ENCODE data around the gene B4GALT3. TPM values are rescaled to one million over a fixed set of nuclear protein-coding genes. Genes with fewer than 3 reads are reported as not detected.

B4GALT3 gene
- total RNA-seq, 2 donors from 2014 or later = 36.4 to 145 TPM

- H3K36me3 ChIP-seq = peaks cover 7% of the 10 kb centered on the region
- H3K27ac ChIP-seq = peak overlapping the region; percentile 89
- no peak for DNase-seq (ENCODE audit: low spot score)
- TF ChIP-seq CTCF (IDR thresholded peaks at IDR 0.05) = no peak
- peak overlapping the region; percentile 75 for H3K4me3 ChIP-seq
- H3K4me1 ChIP-seq (ENCODE audit: control insufficient read depth in 1 of 2, low read depth in 2 of 2) = peaks cover 27 to 43% of the 10 kb centered on the region in 2 donors
- H3K27me3 ChIP-seq (replicated peaks; ENCODE audit: insufficient read depth) = no peaks in the 10 kb centered on the region
- ATAC-seq (ENCODE audit: insufficient number of reproducible peaks, low FRiP score, low read depth) = no peak
- no peaks in the 10 kb centered on the region for H3K9me3 ChIP-seq
Measured at GRCh38 chr1:161164901-161165610, 12.3 kb downstream of the B4GALT3 start.

- Histone ChIP-seq H3K36me3 (peaks cover 3% of the 10 kb centered on the region), H3K9me3 (no peaks in the 10 kb centered on the region), H3K27ac (no peak overlapping the region), H3K27me3 (replicated peaks; ENCODE audit: insufficient read depth) (no peaks in the 10 kb centered on the region), H3K4me3 (no peak overlapping the region), H3K4me1 (ENCODE audit: control insufficient read depth in 1 of 2, low read depth in 2 of 2) (peaks cover 29 to 49% of the 10 kb centered on the region in 2 donors)
- no peak for DNase-seq (ENCODE audit: low spot score)
- TF ChIP-seq CTCF (IDR thresholded peaks at IDR 0.05) = no peak
- no peak for ATAC-seq (ENCODE audit: insufficient number of reproducible peaks, low FRiP score, low read depth)
Measured at GRCh38 chr1:161163793-161164192, 13.5 kb downstream of the B4GALT3 start.

GRCh38 chr1:161162806-161163205 lies 14.5 kb downstream of the B4GALT3 start:
- H3K27ac ChIP-seq = no peak overlapping the region
- H3K27me3 ChIP-seq (replicated peaks; ENCODE audit: insufficient read depth) = no peaks in the 10 kb centered on the region
- H3K9me3 ChIP-seq = no peaks in the 10 kb centered on the region
- H3K4me1 ChIP-seq (ENCODE audit: control insufficient read depth in 1 of 2, low read depth in 2 of 2) = peaks cover 29 to 50% of the 10 kb centered on the region in 2 donors
- H3K4me3 ChIP-seq = no peak overlapping the region
- no peak for TF ChIP-seq CTCF (IDR thresholded peaks at IDR 0.05)
- no peak for ATAC-seq (ENCODE audit: insufficient number of reproducible peaks, low FRiP score, low read depth)
- DNase-seq (ENCODE audit: low spot score) = no peak
- peaks cover 7% of the 10 kb centered on the region for H3K36me3 ChIP-seq

GRCh38 chr1:161162052-161162451 lies 15.3 kb downstream of the B4GALT3 start:
- H3K4me3 ChIP-seq = no peak overlapping the region
- H3K36me3 ChIP-seq = peaks cover 7% of the 10 kb centered on the region
- no peak overlapping the region for H3K27ac ChIP-seq
- H3K27me3 ChIP-seq (replicated peaks; ENCODE audit: insufficient read depth) = no peaks in the 10 kb centered on the region
- H3K9me3 ChIP-seq = no peaks in the 10 kb centered on the region
- peaks cover 26 to 42% of the 10 kb centered on the region in 2 donors for H3K4me1 ChIP-seq (ENCODE audit: control insufficient read depth in 1 of 2, low read depth in 2 of 2)
- ATAC-seq (ENCODE audit: insufficient number of reproducible peaks, low FRiP score, low read depth) (no peak), DNase-seq (ENCODE audit: low spot score) (no peak)
- TF ChIP-seq CTCF (IDR thresholded peaks at IDR 0.05) = no peak

- Histone ChIP-seq H3K4me1 (ENCODE audit: control insufficient read depth in 1 of 2, low read depth in 2 of 2) (peaks cover 23 to 38% of the 10 kb centered on the region in 2 donors), H3K27me3 (replicated peaks; ENCODE audit: insufficient read depth) (no peaks in the 10 kb centered on the region), H3K36me3 (peaks cover 7% of the 10 kb centered on the region), H3K9me3 (no peaks in the 10 kb centered on the region), H3K4me3 (no peak overlapping the region), H3K27ac (no peak overlapping the region)
- no peak for ATAC-seq (ENCODE audit: insufficient number of reproducible peaks, low FRiP score, low read depth)
- TF ChIP-seq CTCF (IDR thresholded peaks at IDR 0.05) = no peak
- DNase-seq (ENCODE audit: low spot score) = no peak
Measured at GRCh38 chr1:161161652-161162051, 15.7 kb downstream of the B4GALT3 start.
